GM10266 (cell line): ENCODE measurements around the gene SPTLC1.
A peak's percentile ranks its signal among the peaks of the same experiment; 100 is the strongest.
"Not testable (repeated sequence)": the region's sequence is repeated elsewhere in the genome, so short reads cannot be mapped to it uniquely, and the experiment has no call there.

Experiments
- DNase-seq: peaks from one replicate; pipeline ENCODE4 v3.0.0; 2012; ENCODE audit errors: extremely low spot score
- TF ChIP-seq, protein P1 (sequence below): IDR thresholded peaks from 2 replicates; pipeline ENCODE4 v1.5.1; 2012; ENCODE audit warnings: mild to moderate bottlenecking, low read depth; ENCODE audit not compliant: control insufficient read depth, insufficient read depth; ENCODE audit errors: missing control alignments

SPTLC1 gene

GRCh38 chr9:92136184-92136858 lies 21.1 kb upstream of the SPTLC1 start:
- DNase-seq, result no peak
- TF ChIP-seq, protein P1, sequence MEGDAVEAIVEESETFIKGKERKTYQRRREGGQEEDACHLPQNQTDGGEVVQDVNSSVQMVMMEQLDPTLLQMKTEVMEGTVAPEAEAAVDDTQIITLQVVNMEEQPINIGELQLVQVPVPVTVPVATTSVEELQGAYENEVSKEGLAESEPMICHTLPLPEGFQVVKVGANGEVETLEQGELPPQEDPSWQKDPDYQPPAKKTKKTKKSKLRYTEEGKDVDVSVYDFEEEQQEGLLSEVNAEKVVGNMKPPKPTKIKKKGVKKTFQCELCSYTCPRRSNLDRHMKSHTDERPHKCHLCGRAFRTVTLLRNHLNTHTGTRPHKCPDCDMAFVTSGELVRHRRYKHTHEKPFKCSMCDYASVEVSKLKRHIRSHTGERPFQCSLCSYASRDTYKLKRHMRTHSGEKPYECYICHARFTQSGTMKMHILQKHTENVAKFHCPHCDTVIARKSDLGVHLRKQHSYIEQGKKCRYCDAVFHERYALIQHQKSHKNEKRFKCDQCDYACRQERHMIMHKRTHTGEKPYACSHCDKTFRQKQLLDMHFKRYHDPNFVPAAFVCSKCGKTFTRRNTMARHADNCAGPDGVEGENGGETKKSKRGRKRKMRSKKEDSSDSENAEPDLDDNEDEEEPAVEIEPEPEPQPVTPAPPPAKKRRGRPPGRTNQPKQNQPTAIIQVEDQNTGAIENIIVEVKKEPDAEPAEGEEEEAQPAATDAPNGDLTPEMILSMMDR, result no peak

DNA sequence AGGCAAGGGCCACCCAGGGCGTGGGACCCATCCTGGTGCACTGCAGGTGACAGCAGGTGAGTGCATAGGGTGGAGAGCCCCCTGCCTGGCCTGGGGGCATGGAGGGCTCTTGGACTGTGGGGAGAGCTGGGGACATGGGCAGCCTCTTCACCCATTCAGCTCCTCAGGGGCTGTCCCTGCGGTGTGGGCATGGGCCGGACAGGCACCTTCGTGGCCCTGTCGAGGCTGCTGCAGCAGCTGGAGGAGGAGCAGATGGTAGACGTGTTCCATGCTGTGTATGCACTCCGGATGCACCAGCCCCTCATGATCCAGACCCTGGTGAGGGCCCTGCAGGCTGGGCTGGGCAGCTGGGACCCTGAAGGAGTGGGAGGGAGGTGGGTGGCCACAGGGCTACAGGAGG lies 20.4 kb upstream of the SPTLC1 start:
- TF ChIP-seq, protein P1, result no peak
- no peak for DNase-seq

DNA sequence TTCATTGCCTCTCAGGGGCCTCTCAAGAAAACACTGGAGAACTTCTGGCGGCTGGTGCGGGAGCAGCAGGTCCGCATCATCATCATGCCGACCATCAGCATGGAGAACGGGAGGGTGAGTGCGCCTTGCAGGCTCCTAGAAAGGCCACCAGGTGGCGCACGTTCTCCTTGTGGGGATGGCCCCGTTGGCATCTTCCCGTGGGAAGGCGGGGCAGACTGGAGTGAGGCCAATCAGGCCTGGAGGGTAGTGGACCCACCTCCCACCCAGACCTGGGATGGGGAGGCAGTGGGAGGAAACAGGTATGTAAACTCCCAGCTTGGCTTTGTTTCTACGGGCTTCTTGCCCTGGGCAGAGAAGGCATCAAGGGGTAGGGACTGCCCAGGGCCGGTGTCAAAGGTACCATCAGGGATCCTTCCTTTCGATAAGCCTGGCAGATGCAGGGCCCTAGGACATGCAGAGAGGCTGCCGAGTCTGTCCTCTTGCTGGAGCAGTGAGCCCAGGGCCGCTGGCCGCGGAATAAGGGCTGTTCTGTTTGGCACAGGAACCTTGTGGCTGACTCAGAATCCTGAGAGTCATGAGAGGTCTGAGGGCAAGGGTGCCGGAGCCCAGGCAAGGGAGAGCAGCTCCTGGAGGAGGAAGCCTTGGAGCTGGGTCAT lies 18.9 kb upstream of the SPTLC1 start:
- TF ChIP-seq, protein P1, result peak; percentile 96
- peak; percentile 75 for DNase-seq

- DNase-seq, result not testable (repeated sequence)
Measured at GRCh38 chr9:92132913-92133312, 17.7 kb upstream of the SPTLC1 start.

DNA sequence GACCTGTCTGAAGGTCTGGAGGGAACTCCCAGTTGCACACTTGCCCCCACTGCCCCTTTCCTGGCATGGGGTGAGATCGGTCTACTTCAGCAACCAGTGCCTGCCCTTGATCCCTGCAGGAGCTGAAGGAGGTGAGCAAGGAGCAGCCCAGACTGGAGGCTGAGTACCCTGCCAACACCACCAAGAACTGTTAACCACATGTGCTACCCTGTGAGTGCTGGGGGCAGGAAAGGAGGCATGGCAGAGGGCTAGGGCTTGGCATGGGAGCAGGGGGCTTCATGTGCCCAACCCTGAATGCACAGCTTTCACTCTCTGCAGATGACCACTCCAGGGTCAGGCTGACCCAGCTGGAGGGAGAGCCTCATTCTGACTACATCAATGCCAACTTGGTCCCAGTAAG lies 17.3 kb upstream of the SPTLC1 start:
- no peak for DNase-seq
- TF ChIP-seq, protein P1, result no peak

DNA sequence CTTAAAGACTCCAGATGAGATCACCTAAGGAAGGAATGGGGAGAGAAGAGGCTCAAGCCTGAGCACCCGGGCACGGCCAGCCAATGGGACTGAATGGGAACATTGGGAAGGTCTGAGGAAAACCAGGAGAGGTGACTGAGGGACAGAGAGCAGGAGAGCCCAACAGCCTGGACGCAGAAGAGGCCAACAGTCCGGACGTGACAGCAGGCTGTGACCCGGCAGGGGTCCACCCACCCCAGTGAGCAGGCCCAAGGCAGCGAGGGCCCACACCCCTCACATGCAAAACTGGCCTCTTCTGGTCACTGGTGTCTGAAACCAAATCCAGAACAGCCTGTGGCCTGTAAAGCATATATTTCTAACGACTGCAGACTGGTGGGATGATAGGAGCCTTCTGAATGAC lies 7.6 kb upstream of the SPTLC1 start:
- DNase-seq, result no peak
- TF ChIP-seq, protein P1, result no peak

DNA sequence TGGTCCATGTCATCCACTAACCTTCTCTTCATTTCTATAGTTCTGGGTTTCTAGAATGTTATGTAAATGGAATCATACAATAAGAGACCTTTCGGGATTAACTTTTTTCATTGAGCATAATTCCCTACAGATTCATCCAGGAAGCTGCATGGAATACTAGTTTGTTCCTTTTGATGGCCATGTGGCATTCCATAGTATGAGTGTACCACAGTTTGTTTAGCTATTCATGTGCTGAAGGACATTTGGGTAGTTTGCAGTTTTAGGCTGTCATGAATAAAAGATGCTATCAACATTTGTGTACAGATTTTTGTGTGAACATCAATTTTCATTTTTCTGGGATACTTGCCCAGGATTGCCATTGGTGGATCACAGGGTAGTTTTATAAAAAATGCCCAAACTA lies 6.8 kb upstream of the SPTLC1 start:
- TF ChIP-seq, protein P1, result no peak
- no peak for DNase-seq
